ENCODE data around the gene VAC14. TPM values are rescaled to one million over a fixed set of nuclear protein-coding genes. Genes with fewer than 3 reads are reported as not detected.
"Not testable (repeated sequence)": the region's sequence is repeated elsewhere in the genome, so short reads cannot be mapped to it uniquely, and the experiment has no call there.

Gene VAC14
- total RNA-seq, 1 donor from 2014 or later, result 17.9 TPM

GRCh38 chr16:70681382-70682238 is 119.3 kb downstream of the VAC14 start:
- no peak for DNase-seq (ENCODE audit: low read depth in 2 of 2)

- DNase-seq (ENCODE audit: low read depth in 2 of 2), result peak in 1 of 2 donors; percentile 46
Measured at GRCh38 chr16:70680495-70681381, 120.2 kb downstream of the VAC14 start.

GRCh38 chr16:70679671-70680494 is 121.1 kb downstream of the VAC14 start:
- DNase-seq (ENCODE audit: low read depth in 2 of 2), result no peak

GRCh38 chr16:70678898-70679670 is 121.9 kb downstream of the VAC14 start:
- no peak for DNase-seq (ENCODE audit: low read depth in 2 of 2)

- DNase-seq (ENCODE audit: low read depth in 2 of 2), result no peak
Measured at GRCh38 chr16:70678121-70678897, 122.6 kb downstream of the VAC14 start.

GRCh38 chr16:70677499-70678120 is 123.3 kb downstream of the VAC14 start:
- no peak for DNase-seq (ENCODE audit: low read depth in 2 of 2)

GRCh38 chr16:70676675-70677498 is 124.1 kb downstream of the VAC14 start:
- DNase-seq (ENCODE audit: low read depth in 2 of 2), result no peak

GRCh38 chr16:70675851-70676513 is 125.0 kb downstream of the VAC14 start:
- DNase-seq (ENCODE audit: low read depth in 2 of 2), result no peak

- no peak for DNase-seq (ENCODE audit: low read depth in 2 of 2)
Measured at GRCh38 chr16:70674221-70675014, 126.5 kb downstream of the VAC14 start.

GRCh38 chr16:70670938-70671337 is 130.0 kb downstream of the VAC14 start:
- DNase-seq (ENCODE audit: low read depth in 2 of 2), result not testable (repeated sequence)

- DNase-seq (ENCODE audit: low read depth in 2 of 2), result no peak
Measured at GRCh38 chr16:70670175-70670574, 130.8 kb downstream of the VAC14 start.

- peak; percentile 70 to 89 for DNase-seq (ENCODE audit: low read depth in 2 of 2)
Measured at GRCh38 chr16:70665806-70666735, 134.9 kb downstream of the VAC14 start.

GRCh38 chr16:70665113-70665694 is 135.8 kb downstream of the VAC14 start:
- no peak for DNase-seq (ENCODE audit: low read depth in 2 of 2)

- no peak for DNase-seq (ENCODE audit: low read depth in 2 of 2)
Measured at GRCh38 chr16:70664325-70665112, 136.4 kb downstream of the VAC14 start.
